A673 (cell line): Measurements from ENCODE around the gene NRXN2. TPM values are rescaled to one million over a fixed set of nuclear protein-coding genes. Genes with fewer than 3 reads are reported as not detected.

ENCODE experiments used
- BruUV-seq: library from RNA; stranded (reverse); fragments of 400-500 nt; replicated peaks from 2 replicates; lab custom pipeline; 2021; lab: Mats Ljungman, UMichigan
- CTCF ChIA-PET: fragments of 300-600 bp; sonication (Branson Sonifier 250); formaldehyde crosslinking; loops from one replicate; lab custom pipeline; 2022; ENCODE audit warnings: antibody characterized with exemption; lab: Charles Lee
- POLR2A ChIA-PET: fragments of 300-600 bp; sonication (Branson Sonifier 250); formaldehyde crosslinking; loops from one replicate; lab custom pipeline; 2022; ENCODE audit warnings: antibody characterized with exemption; ENCODE audit not compliant: low non-redundant PET; lab: Charles Lee
- DNase-seq: peaks from one replicate; pipeline ENCODE4 v3.0.0-alpha.2; 2015; ENCODE audit warnings: low spot score
- H3K27ac ChIP-seq: fragments of 200-600 bp; sonication (generic); 2 replicates; pipeline ENCODE4 v1.5.1; 2016; ENCODE audit warnings: mixed run types, low read depth, mild to moderate bottlenecking, mixed read lengths, antibody characterized with exemption, low read length; ENCODE audit not compliant: poor library complexity, severe bottlenecking
- H3K27me3 ChIP-seq: fragments of 200-600 bp; sonication (generic); replicated peaks from 2 replicates; pipeline ENCODE4 v1.6.1; 2017; ENCODE audit warnings: mixed run types, low read depth, mild to moderate bottlenecking, mixed read lengths, antibody characterized with exemption, low read length; ENCODE audit not compliant: insufficient read depth, poor library complexity
- H3K36me3 ChIP-seq: fragments of 200-600 bp; sonication (generic); 2 replicates; pipeline ENCODE4 v1.6.1; 2016; ENCODE audit warnings: mixed run types, mild to moderate bottlenecking, mixed read lengths, antibody characterized with exemption, low read length; ENCODE audit not compliant: insufficient read depth, poor library complexity, severe bottlenecking
- H3K4me1 ChIP-seq: fragments of 200-600 bp; sonication (generic); 2 replicates; pipeline ENCODE4 v1.6.1; 2017; ENCODE audit warnings: mixed run types, mild to moderate bottlenecking, mixed read lengths, antibody characterized with exemption, low read length; ENCODE audit not compliant: insufficient read depth, poor library complexity, severe bottlenecking
- H3K4me3 ChIP-seq: fragments of 200-600 bp; sonication (generic); 2 replicates; pipeline ENCODE4 v1.5.1; 2016; ENCODE audit warnings: low read depth, mixed run types, mild to moderate bottlenecking, mixed read lengths, low read length; ENCODE audit not compliant: poor library complexity, severe bottlenecking
- H3K9me3 ChIP-seq: fragments of 200-600 bp; sonication (generic); 2 replicates; pipeline ENCODE4 v1.6.1; 2016; ENCODE audit warnings: mixed run types, low read depth, mild to moderate bottlenecking, mixed read lengths, antibody characterized with exemption, low read length; ENCODE audit not compliant: poor library complexity, severe bottlenecking
- EZH2 ChIP-seq: fragments of 200-600 bp; sonication (generic); IDR thresholded peaks from 2 replicates; pipeline ENCODE4 v1.6.1; 2017; ENCODE audit warnings: borderline replicate concordance, low read depth, mild to moderate bottlenecking, mixed read lengths, antibody characterized with exemption, low read length; ENCODE audit not compliant: poor library complexity, severe bottlenecking
- intact Hi-C: fragments of 100-400 bp; cut with micrococcal nuclease; formaldehyde crosslinking; loops from one replicate; pipeline ENCODE4 v1.10.0; 2022; ENCODE audit not compliant: unreplicated experiment
- total RNA-seq: library from RNA; stranded (reverse); gene quantifications from 2 replicates; pipeline ENCODE4 v1.2.3, GENCODE V29; 2021
- TF ChIP-seq, protein P1 (sequence below): fragments of 300-800, 200-600 bp; sonication (generic); conservative IDR thresholded peaks from 2 replicates; pipeline ENCODE4 v1.5.1; 2017; ENCODE audit warnings: low read depth, mild to moderate bottlenecking, antibody characterized with exemption, low read length, moderate library complexity, mixed read lengths

The NRXN2 gene
- total RNA-seq, 1 experiment from 2014 or later, result 5.0 TPM

DNA sequence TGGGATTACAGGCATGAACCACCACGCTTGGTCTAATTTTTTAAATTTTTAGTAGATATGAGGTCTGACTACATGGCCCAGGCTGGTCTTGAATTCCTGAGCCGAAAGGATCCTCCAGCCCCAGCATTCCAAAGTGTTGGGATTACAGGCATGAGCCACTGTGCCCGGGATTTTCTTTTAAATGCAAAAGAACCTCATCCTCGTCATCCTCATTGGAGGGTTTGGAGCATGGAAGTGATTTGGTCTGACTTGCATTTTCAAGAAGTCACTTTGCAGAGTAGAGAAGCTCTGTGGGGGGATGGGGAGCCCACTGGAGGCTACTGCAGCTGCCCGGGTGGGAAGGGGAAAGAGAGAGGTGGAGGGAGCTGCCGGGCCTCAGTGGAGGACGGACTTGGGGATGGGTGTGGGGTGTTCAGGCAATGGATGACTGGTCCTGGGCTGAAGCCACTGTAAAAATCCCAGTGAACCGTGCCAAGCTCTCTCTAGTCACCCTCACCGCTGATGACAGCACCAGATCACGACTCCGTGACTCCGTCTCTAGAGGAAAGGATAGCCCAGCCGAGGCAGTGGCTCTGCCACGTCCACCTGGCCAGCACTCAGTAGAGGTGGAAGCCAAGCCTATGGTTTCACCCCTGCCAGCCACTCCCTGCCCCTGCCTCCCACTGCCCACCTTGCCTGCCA is 164.8 kb downstream of the NRXN2 start:
- no peak for DNase-seq
- intact Hi-C loops, result no loop called here
- no TSS peak for BruUV-seq
- no peaks in the 10 kb centered on the region for H3K4me1 ChIP-seq
- no peak overlapping the region for H3K4me3 ChIP-seq
- POLR2A ChIA-PET, result no interaction called here
- H3K27me3 ChIP-seq, result no peaks in the 10 kb centered on the region
- CTCF ChIA-PET, result no interaction called here
- no peaks in the 10 kb centered on the region for H3K9me3 ChIP-seq
- TF ChIP-seq EZH2, result no peak
- TF ChIP-seq, protein P1, sequence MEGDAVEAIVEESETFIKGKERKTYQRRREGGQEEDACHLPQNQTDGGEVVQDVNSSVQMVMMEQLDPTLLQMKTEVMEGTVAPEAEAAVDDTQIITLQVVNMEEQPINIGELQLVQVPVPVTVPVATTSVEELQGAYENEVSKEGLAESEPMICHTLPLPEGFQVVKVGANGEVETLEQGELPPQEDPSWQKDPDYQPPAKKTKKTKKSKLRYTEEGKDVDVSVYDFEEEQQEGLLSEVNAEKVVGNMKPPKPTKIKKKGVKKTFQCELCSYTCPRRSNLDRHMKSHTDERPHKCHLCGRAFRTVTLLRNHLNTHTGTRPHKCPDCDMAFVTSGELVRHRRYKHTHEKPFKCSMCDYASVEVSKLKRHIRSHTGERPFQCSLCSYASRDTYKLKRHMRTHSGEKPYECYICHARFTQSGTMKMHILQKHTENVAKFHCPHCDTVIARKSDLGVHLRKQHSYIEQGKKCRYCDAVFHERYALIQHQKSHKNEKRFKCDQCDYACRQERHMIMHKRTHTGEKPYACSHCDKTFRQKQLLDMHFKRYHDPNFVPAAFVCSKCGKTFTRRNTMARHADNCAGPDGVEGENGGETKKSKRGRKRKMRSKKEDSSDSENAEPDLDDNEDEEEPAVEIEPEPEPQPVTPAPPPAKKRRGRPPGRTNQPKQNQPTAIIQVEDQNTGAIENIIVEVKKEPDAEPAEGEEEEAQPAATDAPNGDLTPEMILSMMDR, result no peak
- H3K36me3 ChIP-seq, result no peaks in the 10 kb centered on the region
- no peak overlapping the region for H3K27ac ChIP-seq

DNA sequence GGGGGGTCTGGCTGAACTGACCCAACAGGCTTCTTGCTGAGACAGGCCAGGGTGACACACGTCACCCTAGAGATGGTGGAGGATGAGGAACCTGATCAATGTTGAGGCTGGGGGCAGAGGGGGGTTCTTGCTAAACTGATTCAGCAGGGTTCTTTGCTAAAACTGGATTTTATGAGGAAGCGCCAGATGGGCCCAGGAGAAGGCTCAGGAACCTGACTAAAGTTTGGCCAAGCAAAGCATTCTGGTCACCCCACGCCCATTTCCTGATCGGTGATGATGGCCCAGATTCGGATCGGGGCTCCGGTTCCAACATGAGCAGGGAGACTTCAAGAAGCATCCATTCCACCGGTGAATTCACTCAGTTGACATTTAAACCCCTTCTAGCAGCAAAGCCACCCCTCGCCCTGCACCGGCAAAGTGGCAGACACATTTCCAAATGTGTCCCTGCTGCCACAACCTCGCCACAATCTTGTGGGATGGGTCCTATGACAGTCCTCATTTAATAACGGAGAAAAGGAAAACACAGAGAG is 166.2 kb downstream of the NRXN2 start:
- POLR2A ChIA-PET, result no interaction called here
- H3K4me3 ChIP-seq, result no peak overlapping the region
- no peaks in the 10 kb centered on the region for H3K27me3 ChIP-seq
- no TSS peak for BruUV-seq
- H3K27ac ChIP-seq, result no peak overlapping the region
- H3K9me3 ChIP-seq, result no peaks in the 10 kb centered on the region
- CTCF ChIA-PET, result no interaction called here
- no peaks in the 10 kb centered on the region for H3K36me3 ChIP-seq
- H3K4me1 ChIP-seq, result no peaks in the 10 kb centered on the region
- TF ChIP-seq EZH2, result no peak
- TF ChIP-seq, protein P1, result no peak
- intact Hi-C loops, result no loop called here
- DNase-seq, result no peak

Other genes with a start within 250 kb of the NRXN2 start
- not detected in 2 replicates for gene SLC22A11, start 167.3 kb downstream of the NRXN2 start, total RNA-seq
- gene SLC22A12, start 132.0 kb downstream of the NRXN2 start, total RNA-seq, result not detected in 2 replicates
- 2.0 and 3.5 TPM in 2 replicates for gene RASGRP2, start 20.9 kb upstream of the NRXN2 start, total RNA-seq
- gene PYGM, start 36.8 kb upstream of the NRXN2 start, total RNA-seq, result 2.4 and 2.9 TPM in 2 replicates
- gene SF1, start 55.3 kb upstream of the NRXN2 start, total RNA-seq, result 467 and 472 TPM in 2 replicates
- 46.5 and 50.5 TPM in 2 replicates for gene MAP4K2, start 80.0 kb upstream of the NRXN2 start, total RNA-seq
- 45.7 and 49.2 TPM in 2 replicates for gene MEN1, start 87.4 kb upstream of the NRXN2 start, total RNA-seq
- 4.6 and 6.6 TPM in 2 replicates for gene CDC42BPG, start 121.5 kb upstream of the NRXN2 start, total RNA-seq
- 53.3 and 63.1 TPM in 2 replicates for gene EHD1, start 155.4 kb upstream of the NRXN2 start, total RNA-seq
- 28.6 and 29.6 TPM in 2 replicates for gene ATG2A, start 194.0 kb upstream of the NRXN2 start, total RNA-seq
- 16.1 and 17.2 TPM in 2 replicates for gene PPP2R5B, start 201.5 kb upstream of the NRXN2 start, total RNA-seq
- gene GPHA2, start 212.7 kb upstream of the NRXN2 start, total RNA-seq, result not detected in 2 replicates
- not detected in 2 replicates for gene MAJIN, start 248.9 kb upstream of the NRXN2 start, total RNA-seq